Endothelial cell of umbilical vein (primary cell): ENCODE results near the gene CLEC5A. TPM values are rescaled to one million over a fixed set of nuclear protein-coding genes. Genes with fewer than 3 reads are reported as not detected.

ENCODE experiments used
- BruUV-seq: library from RNA; stranded (reverse); fragments of 400-500 nt; replicated peaks from 2 replicates; lab custom pipeline; 2021; lab: Mats Ljungman, UMichigan
- CTCF ChIA-PET: fragments of 300-600, 350-600 bp; sonication (Branson Sonifier 250); formaldehyde crosslinking; loops from one replicate; lab custom pipeline; 2021; ENCODE audit warnings: antibody characterized with exemption, inconsistent platforms; lab: Charles Lee
- POLR2A ChIA-PET: fragments of 300-600, 350-600 bp; sonication (Branson Sonifier 250); formaldehyde crosslinking; loops from one replicate; lab custom pipeline; 2021; ENCODE audit warnings: antibody characterized with exemption, inconsistent platforms; lab: Charles Lee
- DNase-seq: peaks from one replicate; pipeline ENCODE4 v3.0.0-alpha.2; 2011; ENCODE audit warnings: low read depth, low spot score
- FAIRE-seq: peaks from 2 replicates; lab custom pipeline; 2011; peaks lifted over from hg19 to GRCh38; lab: Jason Lieb, UNC
- H2AFZ ChIP-seq: 2 replicates; pipeline ENCODE4 v1.6.0; 2012; ENCODE audit warnings: low read depth, low read length, control low read depth, inconsistent platforms
- H3K27ac ChIP-seq: 2 replicates; pipeline ENCODE4 v1.5.1; 2011; ENCODE audit warnings: low read depth, mild to moderate bottlenecking, control low read depth, low read length, moderate library complexity; ENCODE audit not compliant: insufficient read depth
- H3K27me3 ChIP-seq, 2 experiments: 2 replicates each; pipeline versions ENCODE4 v1.6.0 to v1.6.1; 2011; ENCODE audit warnings: low read length in 2 of 2, mixed read lengths in 1 of 2; ENCODE audit not compliant: control insufficient read depth in 2 of 2, insufficient read depth in 2 of 2
- H3K36me3 ChIP-seq, 2 experiments: 2 replicates in 1 of 2; 3 replicates in 1 of 2; pipeline ENCODE4 v1.5.1; 2011; ENCODE audit warnings: low read length in 2 of 2, mild to moderate bottlenecking in 1 of 2, moderate library complexity in 1 of 2; ENCODE audit not compliant: control insufficient read depth in 2 of 2, insufficient read depth in 2 of 2; ENCODE audit errors: extremely low read depth in 1 of 2
- H3K4me1 ChIP-seq: 3 replicates; pipeline ENCODE4 v1.5.1; 2011; ENCODE audit warnings: mild to moderate bottlenecking, low read length; ENCODE audit not compliant: control insufficient read depth, insufficient read depth; ENCODE audit errors: extremely low read depth
- H3K4me2 ChIP-seq: 2 replicates; pipeline ENCODE4 v1.6.1; 2011; ENCODE audit warnings: low read length, control low read depth, mixed read lengths; ENCODE audit not compliant: insufficient read depth
- H3K4me3 ChIP-seq, 3 experiments: fragments of 200-600 bp in 1 of 3; sonication (generic), shearing (Covaris generic) in 1 of 3; replicated peaks in 1 of 3; 2 replicates each; pipeline ENCODE4 v1.5.1; 2011 to 2016; ENCODE audit warnings: control low read depth in 3 of 3, low read length in 3 of 3, mild to moderate bottlenecking in 2 of 3, inconsistent platforms in 1 of 3, low read depth in 1 of 3, moderate library complexity in 1 of 3; ENCODE audit not compliant: insufficient read depth in 1 of 3
- H3K79me2 ChIP-seq: 2 replicates; pipeline ENCODE4 v1.6.0; 2012; ENCODE audit warnings: low read length, inconsistent platforms; ENCODE audit not compliant: control insufficient read depth, insufficient read depth
- H3K9ac ChIP-seq: replicated peaks from 2 replicates; pipeline ENCODE3; 2011; ENCODE audit warnings: low read length, control low read depth; ENCODE audit not compliant: insufficient read depth; ENCODE audit errors: extremely low read depth
- H3K9me1 ChIP-seq: replicated peaks from 3 replicates; pipeline ENCODE4 v1.6.0; 2011; ENCODE audit warnings: mild to moderate bottlenecking, low read length; ENCODE audit not compliant: control insufficient read depth, insufficient read depth; ENCODE audit errors: extremely low read depth
- H3K9me3 ChIP-seq: replicated peaks from 2 replicates; pipeline ENCODE4 v1.5.1; 2012; ENCODE audit warnings: low read length, inconsistent platforms; ENCODE audit not compliant: control insufficient read depth, insufficient read depth
- H4K20me1 ChIP-seq: replicated peaks from 2 replicates; pipeline ENCODE3; 2011; ENCODE audit warnings: mild to moderate bottlenecking, low read length; ENCODE audit not compliant: control insufficient read depth, insufficient read depth; ENCODE audit errors: extremely low read depth
- CTCF ChIP-seq, 2 donors: IDR thresholded peaks; 1 replicate in 1 of 2; 2 replicates in 1 of 2; pipeline ENCODE4 v1.5.1; 2011; ENCODE audit warnings: low read length in 2 of 2, mild to moderate bottlenecking in 2 of 2, moderate library complexity in 2 of 2, control low read depth in 1 of 2, inconsistent platforms in 1 of 2, low read depth in 1 of 2; ENCODE audit not compliant: insufficient read depth in 1 of 2; ENCODE audit errors: extremely low read depth in 1 of 2
- EZH2 ChIP-seq: IDR thresholded peaks from 2 replicates; pipeline ENCODE4 v1.6.1; 2012; ENCODE audit warnings: borderline replicate concordance, low read depth, mild to moderate bottlenecking, moderate library complexity, low read length, inconsistent platforms; ENCODE audit not compliant: severe bottlenecking
- FOS ChIP-seq: IDR thresholded peaks from 2 replicates; pipeline ENCODE4 v1.6.1; 2011; ENCODE audit warnings: mild to moderate bottlenecking, low read length, moderate library complexity, borderline replicate concordance; ENCODE audit not compliant: insufficient read depth
- GATA2 ChIP-seq: IDR thresholded peaks from 2 replicates; pipeline ENCODE4 v1.7.0; 2011; ENCODE audit warnings: low read depth, mild to moderate bottlenecking, moderate library complexity, mixed read lengths, low read length; ENCODE audit not compliant: insufficient read length, insufficient read depth
- JUN ChIP-seq: IDR thresholded peaks from 2 replicates; pipeline ENCODE4 v1.6.1; 2011; ENCODE audit warnings: borderline replicate concordance, low read depth; ENCODE audit not compliant: insufficient read length, insufficient read depth
- MYC ChIP-seq: IDR thresholded peaks from one replicate; pipeline ENCODE4 v1.6.1; 2011; ENCODE audit warnings: mild to moderate bottlenecking, low read depth, low read length
- POLR2A ChIP-seq: IDR thresholded peaks from 2 replicates; pipeline ENCODE4 v1.6.1; 2012; ENCODE audit warnings: low read depth, mild to moderate bottlenecking, control low read depth, low read length
- POLR2AphosphoS5 ChIP-seq: IDR thresholded peaks from 2 replicates; pipeline ENCODE4 v1.6.1; 2012; ENCODE audit warnings: low read depth, mild to moderate bottlenecking, control low read depth, low read length, moderate library complexity; ENCODE audit not compliant: insufficient read depth
- dilution Hi-C: fragments of 300-500 bp; cut with MboI; formaldehyde crosslinking; loops from one replicate; pipeline ENCODE4 v1.15.0; 2019; ENCODE audit warnings: low sequenced_read_pairs; ENCODE audit not compliant: extremely low pct_ligation_motif_present
- intact Hi-C: fragments of 100-400 bp; cut with micrococcal nuclease; formaldehyde crosslinking; loops from one replicate; pipeline ENCODE4 v1.10.0; 2022
- polyA plus RNA-seq, 4 experiments: library from polyadenylated mRNA; depleted of rRNA in 3 of 4; stranded (reverse) in 3 of 4; unstranded in 1 of 4; fragments of >200 nt; gene quantifications; 2 replicates each; pipeline versions ENCODE4 v1.2.1 to v1.2.3, GENCODE V29; 2011 to 2012; ENCODE audit warnings: missing spikeins in 1 of 4
- total RNA-seq: library from RNA; stranded (reverse); gene quantifications from 2 replicates; pipeline ENCODE4 v1.2.3, GENCODE V29; 2021
- TF ChIP-seq, protein P1 (sequence below): IDR thresholded peaks from 2 replicates; pipeline ENCODE4 v1.6.1; 2011; ENCODE audit not compliant: insufficient read depth, insufficient read length

The CLEC5A gene
- total and polyA plus RNA-seq, 2 donors (not counting 3 experiments of a cell fraction or from before 2014, with no cell fraction given) = not detected

DNA sequence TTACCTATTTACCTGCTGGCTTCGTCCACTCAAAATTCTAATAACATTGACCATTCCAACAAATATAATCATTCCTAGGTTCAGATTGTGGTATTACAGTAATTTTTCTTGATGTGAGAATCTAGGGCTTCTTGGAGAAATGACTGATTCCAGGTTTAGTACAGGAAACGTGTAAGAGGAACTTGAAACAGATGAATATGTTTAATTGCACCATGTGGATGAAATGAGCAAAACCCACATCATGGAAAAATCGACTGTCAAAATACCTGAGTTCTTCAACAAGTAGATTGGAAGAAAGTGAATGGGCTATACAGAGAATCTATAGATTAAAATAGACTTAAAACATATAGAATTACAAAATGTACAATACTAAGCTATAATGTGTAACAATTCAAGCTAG lies 55.4 kb downstream of the CLEC5A start:
- Histone ChIP-seq H3K4me3 (no peak overlapping the region), H3K4me2 (no peak overlapping the region), H3K9me3 (no peaks in the 10 kb centered on the region), H3K79me2 (no peaks in the 10 kb centered on the region), H3K27me3 (no peaks in the 10 kb centered on the region), H3K9me1 (no peaks in the 10 kb centered on the region), H3K27ac (no peak overlapping the region), H3K4me1 (no peaks in the 10 kb centered on the region), H3K36me3 (no peaks in the 10 kb centered on the region), H2AFZ (no peak overlapping the region), H4K20me1 (no peaks in the 10 kb centered on the region), H3K9ac (no peak overlapping the region)
- dilution Hi-C loops = no loop called here
- POLR2A ChIA-PET = no interaction called here
- TF ChIP-seq FOS = no peak
- no peak for TF ChIP-seq MYC
- TF ChIP-seq JUN = no peak
- TF ChIP-seq CTCF (IDR thresholded peaks at IDR 0.05; ENCODE audit: extremely low read depth in 1 of 2, insufficient read depth in 1 of 2, low read depth in 1 of 2, low read length in 2 of 2) = no peak
- TF ChIP-seq, protein P1, sequence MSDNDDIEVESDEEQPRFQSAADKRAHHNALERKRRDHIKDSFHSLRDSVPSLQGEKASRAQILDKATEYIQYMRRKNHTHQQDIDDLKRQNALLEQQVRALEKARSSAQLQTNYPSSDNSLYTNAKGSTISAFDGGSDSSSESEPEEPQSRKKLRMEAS = no peak
- TF ChIP-seq POLR2AphosphoS5 = no peak
- TF ChIP-seq GATA2 = no peak
- no peak for TF ChIP-seq EZH2
- no peak for TF ChIP-seq POLR2A
- no TSS peak for BruUV-seq
- FAIRE-seq (no peak), DNase-seq (no peak)
- CTCF ChIA-PET = no interaction called here
- intact Hi-C loops = no loop called here
